Measurements from ENCODE around the gene SLC1A4.
A peak's percentile ranks its signal among the peaks of the same experiment; 100 is the strongest.

The SLC1A4 gene

DNA sequence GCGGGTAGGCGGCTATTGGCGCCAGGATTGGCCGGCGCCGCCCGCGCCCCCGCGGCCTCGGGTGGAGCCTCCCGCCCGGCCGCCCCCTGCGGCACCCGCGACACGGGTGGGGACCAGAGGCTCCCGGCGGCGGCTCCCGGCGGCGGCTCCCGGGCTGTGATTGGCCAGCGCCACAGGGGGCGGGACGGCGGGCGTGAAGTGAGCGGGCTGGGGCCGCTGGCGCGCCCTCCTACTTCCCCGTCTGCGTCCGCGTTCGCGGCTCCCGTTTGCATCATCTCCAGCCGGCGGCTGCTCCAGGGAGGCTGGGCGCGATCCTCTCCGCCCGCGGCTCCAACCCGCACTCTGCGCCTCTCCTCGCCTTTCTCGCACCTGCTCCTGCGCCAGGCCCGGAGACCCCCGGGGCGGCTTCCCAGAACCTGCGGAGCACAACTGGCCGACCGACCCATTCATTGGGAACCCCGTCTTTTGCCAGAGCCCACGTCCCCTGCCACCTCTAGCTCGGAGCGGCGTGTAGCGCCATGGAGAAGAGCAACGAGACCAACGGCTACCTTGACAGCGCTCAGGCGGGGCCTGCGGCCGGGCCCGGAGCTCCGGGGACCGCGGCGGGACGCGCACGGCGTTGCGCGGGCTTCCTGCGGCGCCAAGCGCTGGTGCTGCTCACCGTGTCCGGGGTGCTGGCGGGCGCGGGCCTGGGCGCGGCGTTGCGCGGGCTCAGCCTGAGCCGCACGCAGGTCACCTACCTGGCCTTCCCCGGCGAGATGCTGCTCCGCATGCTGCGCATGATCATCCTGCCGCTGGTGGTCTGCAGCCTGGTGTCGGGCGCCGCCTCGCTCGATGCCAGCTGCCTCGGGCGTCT, at the start of gene SLC1A4:
Gene SLC1A4, plus strand, starts transcription at position 274 of the 856 bp plus-strand sequence. Its CDS starts 245 bp downstream, at position 519.
- H3K36me3 Mint-ChIP-seq (ENCODE audit: insufficient read depth): peaks cover 7% of the 10 kb centered on the region
- peak within 1 kb of the TSS; percentile 75 for H3K27ac Mint-ChIP-seq (ENCODE audit: low read depth)
- H3K9me3 Mint-ChIP-seq: no peaks in the 10 kb centered on the region
- DNase-seq (ENCODE audit: low spot score in 2 of 2) (peak; percentile 58 to 59), ATAC-seq (replicated peaks; ENCODE audit: extremely low read depth, poor library complexity, severe bottlenecking) (peak; percentile 75)
- H3K4me3 Mint-ChIP-seq: peak within 1 kb of the TSS; percentile 87
- peaks cover 50% of the 10 kb centered on the region for H3K4me1 Mint-ChIP-seq
- no peaks in the 10 kb centered on the region for H3K27me3 Mint-ChIP-seq

DNA sequence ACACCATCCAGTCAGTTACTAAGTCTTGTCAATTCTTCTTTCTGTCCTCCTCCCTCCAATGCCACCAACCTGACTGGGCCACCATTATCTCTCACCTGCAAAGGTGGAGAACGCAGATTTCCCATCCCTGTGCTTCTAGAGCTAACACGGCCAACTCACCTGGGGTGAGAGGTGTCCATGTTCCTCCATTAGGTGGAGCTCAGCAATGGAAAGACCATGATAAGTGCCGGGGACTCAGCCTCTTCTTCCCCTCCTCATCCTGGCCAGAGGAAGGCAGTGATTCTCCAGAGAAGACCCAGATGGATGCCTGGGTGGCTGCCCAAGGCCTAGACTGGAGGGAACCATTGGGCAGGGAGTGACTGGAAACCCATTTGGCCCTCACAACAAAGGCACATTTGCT, 48.1 kb upstream of the SLC1A4 start:
- peaks cover 19% of the 10 kb centered on the region for H3K4me1 Mint-ChIP-seq

DNA sequence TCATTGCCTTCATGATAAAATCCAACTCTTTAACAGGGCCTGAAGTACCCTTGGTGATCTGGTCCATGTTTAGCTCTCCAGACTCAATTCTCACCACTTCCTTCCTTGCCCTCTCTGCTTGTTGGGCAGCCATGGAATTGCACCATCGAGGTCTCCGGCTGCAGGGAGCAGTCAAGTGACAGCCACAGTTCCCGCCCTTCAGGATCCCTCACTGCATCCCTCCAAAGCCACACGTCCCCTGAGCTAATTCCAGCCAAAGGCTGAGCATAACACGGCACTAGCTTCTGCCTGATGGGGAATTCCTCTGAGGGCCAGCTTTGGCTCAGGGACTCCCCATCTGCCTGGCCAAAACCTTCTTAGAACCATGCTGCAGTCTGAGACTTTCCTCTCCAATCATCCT, 47.4 kb upstream of the SLC1A4 start:
- peak overlapping the region; percentile 9 for H3K27ac Mint-ChIP-seq (ENCODE audit: low read depth)
- no peak overlapping the region for H3K4me3 Mint-ChIP-seq
- peaks cover 25% of the 10 kb centered on the region for H3K4me1 Mint-ChIP-seq
- H3K9me3 Mint-ChIP-seq: no peaks in the 10 kb centered on the region
- no peak for DNase-seq (ENCODE audit: low spot score in 2 of 2)
- no peaks in the 10 kb centered on the region for H3K27me3 Mint-ChIP-seq
- no peak for ATAC-seq (replicated peaks; ENCODE audit: extremely low read depth, poor library complexity, severe bottlenecking)
- peaks cover 3% of the 10 kb centered on the region for H3K36me3 Mint-ChIP-seq (ENCODE audit: insufficient read depth)

More for the DNA sequence above, 48.1 kb upstream of the SLC1A4 start:
- Mint-ChIP-seq H3K36me3 (ENCODE audit: insufficient read depth) (no peaks in the 10 kb centered on the region), H3K27ac (ENCODE audit: low read depth) (no peak overlapping the region), H3K4me3 (no peak overlapping the region), H3K27me3 (no peaks in the 10 kb centered on the region), H3K9me3 (no peaks in the 10 kb centered on the region)
- ATAC-seq (replicated peaks; ENCODE audit: extremely low read depth, poor library complexity, severe bottlenecking) (no peak), DNase-seq (ENCODE audit: low spot score in 2 of 2) (no peak)

DNA sequence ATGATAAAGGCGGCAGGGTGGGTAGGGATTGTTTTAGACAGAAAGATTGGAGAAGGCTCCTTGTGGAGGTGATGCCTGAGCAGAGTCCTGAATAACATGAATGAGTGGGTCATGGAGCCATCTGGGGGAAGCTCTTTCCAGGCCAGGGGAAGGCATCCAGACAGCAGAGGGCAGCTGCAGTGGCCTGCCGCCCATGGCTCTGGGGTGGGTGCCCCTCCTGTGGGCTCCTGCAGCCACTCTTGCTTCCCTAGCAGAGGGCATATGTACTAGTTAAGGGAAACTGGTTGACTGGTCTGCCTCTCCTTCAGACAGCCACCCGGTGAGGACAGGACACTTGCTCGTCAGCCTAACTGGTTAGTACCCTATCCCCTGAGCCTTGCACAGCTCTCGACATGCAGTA, 46.5 kb upstream of the SLC1A4 start:
- Mint-ChIP-seq H3K9me3 (no peaks in the 10 kb centered on the region), H3K27me3 (no peaks in the 10 kb centered on the region), H3K4me1 (peaks cover 33% of the 10 kb centered on the region), H3K36me3 (ENCODE audit: insufficient read depth) (peaks cover 3% of the 10 kb centered on the region), H3K4me3 (no peak overlapping the region), H3K27ac (ENCODE audit: low read depth) (peak overlapping the region; percentile 9)
- no peak for ATAC-seq (replicated peaks; ENCODE audit: extremely low read depth, poor library complexity, severe bottlenecking)
- no peak for DNase-seq (ENCODE audit: low spot score in 2 of 2)

GRCh38 chr2:64943387-64944150, 45.6 kb upstream of the SLC1A4 start:
- no peaks in the 10 kb centered on the region for H3K27me3 Mint-ChIP-seq
- H3K4me1 Mint-ChIP-seq: peaks cover 39% of the 10 kb centered on the region
- no peak overlapping the region for H3K27ac Mint-ChIP-seq (ENCODE audit: low read depth)
- no peak overlapping the region for H3K4me3 Mint-ChIP-seq
- no peaks in the 10 kb centered on the region for H3K9me3 Mint-ChIP-seq
- peaks cover 3% of the 10 kb centered on the region for H3K36me3 Mint-ChIP-seq (ENCODE audit: insufficient read depth)
- ATAC-seq (replicated peaks; ENCODE audit: extremely low read depth, poor library complexity, severe bottlenecking) (no peak), DNase-seq (ENCODE audit: low spot score in 2 of 2) (no peak)

- Mint-ChIP-seq H3K27me3 (no peaks in the 10 kb centered on the region), H3K4me1 (peaks cover 36% of the 10 kb centered on the region), H3K36me3 (ENCODE audit: insufficient read depth) (peaks cover 3% of the 10 kb centered on the region), H3K9me3 (no peaks in the 10 kb centered on the region), H3K27ac (ENCODE audit: low read depth) (peak overlapping the region; percentile 88), H3K4me3 (no peak overlapping the region)
- DNase-seq (ENCODE audit: low spot score in 2 of 2) (no peak), ATAC-seq (replicated peaks; ENCODE audit: extremely low read depth, poor library complexity, severe bottlenecking) (no peak)
Observed at GRCh38 chr2:64944484-64944883, 44.7 kb upstream of the SLC1A4 start.

- peak; percentile 33 to 43 for DNase-seq (ENCODE audit: low spot score in 2 of 2)
- H3K4me3 Mint-ChIP-seq: peak overlapping the region; percentile 70
- H3K27me3 Mint-ChIP-seq: no peaks in the 10 kb centered on the region
- peak; percentile 95 for ATAC-seq (replicated peaks; ENCODE audit: extremely low read depth, poor library complexity, severe bottlenecking)
- H3K36me3 Mint-ChIP-seq (ENCODE audit: insufficient read depth): peaks cover 3% of the 10 kb centered on the region
- peaks cover 31% of the 10 kb centered on the region for H3K4me1 Mint-ChIP-seq
- no peaks in the 10 kb centered on the region for H3K9me3 Mint-ChIP-seq
- H3K27ac Mint-ChIP-seq (ENCODE audit: low read depth): peak overlapping the region; percentile 88
Observed at GRCh38 chr2:64945973-64946768, 43.0 kb upstream of the SLC1A4 start.

GRCh38 chr2:64946769-64947247, 42.4 kb upstream of the SLC1A4 start:
- DNase-seq (ENCODE audit: low spot score in 2 of 2) (no peak), ATAC-seq (replicated peaks; ENCODE audit: extremely low read depth, poor library complexity, severe bottlenecking) (no peak)
- H3K27ac Mint-ChIP-seq (ENCODE audit: low read depth): peak overlapping the region; percentile 88
- H3K9me3 Mint-ChIP-seq: no peaks in the 10 kb centered on the region
- no peaks in the 10 kb centered on the region for H3K27me3 Mint-ChIP-seq
- peaks cover 3% of the 10 kb centered on the region for H3K36me3 Mint-ChIP-seq (ENCODE audit: insufficient read depth)
- peak overlapping the region; percentile 70 for H3K4me3 Mint-ChIP-seq
- peaks cover 31% of the 10 kb centered on the region for H3K4me1 Mint-ChIP-seq

DNA sequence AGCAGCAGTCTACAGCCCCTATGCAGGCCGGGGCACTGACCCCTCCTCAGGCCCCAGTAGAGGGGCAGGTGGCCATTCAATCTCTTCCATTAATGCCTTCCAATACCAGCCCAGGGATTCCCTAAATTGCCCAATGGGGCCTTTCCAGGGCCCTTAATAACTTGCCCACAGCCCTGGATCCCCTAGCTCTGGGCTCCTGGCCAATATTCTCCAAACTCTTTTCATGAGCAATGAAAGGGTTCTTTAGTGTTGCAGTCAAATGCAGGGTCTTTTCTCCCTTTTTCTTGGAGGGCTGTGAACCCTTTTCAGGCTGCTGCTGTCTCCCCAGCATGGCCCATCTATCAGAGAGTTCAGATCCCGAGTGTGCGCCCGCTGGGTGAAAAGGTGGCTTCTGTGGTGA, 41.3 kb upstream of the SLC1A4 start:
- Mint-ChIP-seq H3K9me3 (no peaks in the 10 kb centered on the region), H3K4me1 (peaks cover 31% of the 10 kb centered on the region), H3K27me3 (no peaks in the 10 kb centered on the region), H3K27ac (ENCODE audit: low read depth) (no peak overlapping the region), H3K4me3 (no peak overlapping the region), H3K36me3 (ENCODE audit: insufficient read depth) (peaks cover 3% of the 10 kb centered on the region)
- ATAC-seq (replicated peaks; ENCODE audit: extremely low read depth, poor library complexity, severe bottlenecking): no peak
- no peak for DNase-seq (ENCODE audit: low spot score in 2 of 2)

- ATAC-seq (replicated peaks; ENCODE audit: extremely low read depth, poor library complexity, severe bottlenecking) (no peak), DNase-seq (ENCODE audit: low spot score in 2 of 2) (no peak)
- no peak overlapping the region for H3K4me3 Mint-ChIP-seq
- peaks cover 3% of the 10 kb centered on the region for H3K36me3 Mint-ChIP-seq (ENCODE audit: insufficient read depth)
- H3K4me1 Mint-ChIP-seq: peaks cover 26% of the 10 kb centered on the region
- H3K27ac Mint-ChIP-seq (ENCODE audit: low read depth): no peak overlapping the region
- no peaks in the 10 kb centered on the region for H3K27me3 Mint-ChIP-seq
- no peaks in the 10 kb centered on the region for H3K9me3 Mint-ChIP-seq
Observed at GRCh38 chr2:64950226-64951160, 38.7 kb upstream of the SLC1A4 start.

GRCh38 chr2:64951306-64951953, 37.8 kb upstream of the SLC1A4 start:
- no peak for DNase-seq (ENCODE audit: low spot score in 2 of 2)
- Mint-ChIP-seq H3K4me3 (no peak overlapping the region), H3K36me3 (ENCODE audit: insufficient read depth) (peaks cover under 1% of the 10 kb centered on the region), H3K4me1 (peaks cover 17% of the 10 kb centered on the region), H3K27ac (ENCODE audit: low read depth) (no peak overlapping the region), H3K27me3 (no peaks in the 10 kb centered on the region), H3K9me3 (no peaks in the 10 kb centered on the region)
- ATAC-seq (replicated peaks; ENCODE audit: extremely low read depth, poor library complexity, severe bottlenecking): no peak

Measured in central memory CD8-positive, alpha-beta T cell (primary cell).